ENCODE data around the gene SYTL2.
"Not testable (repeated sequence)": the region's sequence is repeated elsewhere in the genome, so short reads cannot be mapped to it uniquely, and the experiment has no call there.

- TF ChIP-seq CTCF (IDR thresholded peaks at IDR 0.05); POLR2AphosphoS5 (IDR thresholded peaks at IDR 0.05; ENCODE audit: insufficient read depth in 1 of 2, low read depth in 1 of 2); POLR2A (IDR thresholded peaks at IDR 0.05): not testable (repeated sequence)
Observed at GRCh38 chr11:85853541-85853940, 42.6 kb upstream of the SYTL2 start.

Measured in vagina (tissue), 2 donors.